ENCODE results near the gene PAMR1. TPM values are rescaled to one million over a fixed set of nuclear protein-coding genes. Genes with fewer than 3 reads are reported as not detected.

Gene PAMR1
- total RNA-seq, 1 donor = 278 TPM

DNA sequence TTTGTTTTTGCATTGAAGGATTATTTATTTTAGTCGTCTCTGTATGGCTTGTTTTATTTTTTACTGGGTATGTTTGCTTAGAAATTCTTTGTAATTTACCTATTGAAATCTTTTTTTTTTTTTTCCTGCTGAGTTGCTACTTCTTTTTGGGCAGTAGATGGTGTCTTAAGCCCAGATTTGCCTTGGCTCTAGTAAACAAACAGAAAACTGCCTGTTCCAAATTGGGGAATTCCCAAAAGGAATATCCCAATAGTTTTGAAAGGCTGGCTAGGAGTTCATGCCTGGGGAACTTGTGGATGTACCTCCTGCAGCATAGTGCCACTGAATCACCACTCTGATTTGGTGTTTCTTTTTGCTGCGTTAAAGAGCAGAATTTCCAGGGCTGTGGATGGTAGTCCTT lies 17.7 kb downstream of the PAMR1 start:
- TF ChIP-seq, protein P1, sequence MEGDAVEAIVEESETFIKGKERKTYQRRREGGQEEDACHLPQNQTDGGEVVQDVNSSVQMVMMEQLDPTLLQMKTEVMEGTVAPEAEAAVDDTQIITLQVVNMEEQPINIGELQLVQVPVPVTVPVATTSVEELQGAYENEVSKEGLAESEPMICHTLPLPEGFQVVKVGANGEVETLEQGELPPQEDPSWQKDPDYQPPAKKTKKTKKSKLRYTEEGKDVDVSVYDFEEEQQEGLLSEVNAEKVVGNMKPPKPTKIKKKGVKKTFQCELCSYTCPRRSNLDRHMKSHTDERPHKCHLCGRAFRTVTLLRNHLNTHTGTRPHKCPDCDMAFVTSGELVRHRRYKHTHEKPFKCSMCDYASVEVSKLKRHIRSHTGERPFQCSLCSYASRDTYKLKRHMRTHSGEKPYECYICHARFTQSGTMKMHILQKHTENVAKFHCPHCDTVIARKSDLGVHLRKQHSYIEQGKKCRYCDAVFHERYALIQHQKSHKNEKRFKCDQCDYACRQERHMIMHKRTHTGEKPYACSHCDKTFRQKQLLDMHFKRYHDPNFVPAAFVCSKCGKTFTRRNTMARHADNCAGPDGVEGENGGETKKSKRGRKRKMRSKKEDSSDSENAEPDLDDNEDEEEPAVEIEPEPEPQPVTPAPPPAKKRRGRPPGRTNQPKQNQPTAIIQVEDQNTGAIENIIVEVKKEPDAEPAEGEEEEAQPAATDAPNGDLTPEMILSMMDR (IDR thresholded peaks at IDR 0.05; ENCODE audit: insufficient read depth, low read length) = no peak
- no peak overlapping the region for H3K4me3 ChIP-seq (ENCODE audit: low read depth, low read length)
- no peak for DNase-seq (ENCODE audit: low read depth)

DNA sequence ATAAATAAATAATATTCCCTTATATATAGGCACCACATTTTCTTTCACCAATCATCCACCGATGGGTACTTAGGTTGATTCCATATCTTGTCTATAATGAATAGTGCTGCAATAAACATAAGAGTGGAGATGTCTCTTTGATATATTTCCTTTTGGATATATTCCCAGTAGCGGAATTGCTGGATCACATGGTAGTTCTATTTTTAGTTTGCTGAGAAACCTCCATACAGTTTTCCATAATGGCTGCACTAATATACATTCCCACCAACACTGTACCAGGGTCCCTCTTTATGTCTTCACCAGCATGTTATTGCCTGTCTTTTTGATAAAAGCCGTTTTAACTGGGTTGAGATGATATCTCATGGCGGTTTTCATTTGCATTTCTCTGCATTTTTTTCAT lies 23.6 kb downstream of the PAMR1 start:
- H3K4me3 ChIP-seq (ENCODE audit: low read depth, low read length) = no peak overlapping the region
- TF ChIP-seq, protein P1 (IDR thresholded peaks at IDR 0.05; ENCODE audit: insufficient read depth, low read length) = no peak
- no peak for DNase-seq (ENCODE audit: low read depth)

DNA sequence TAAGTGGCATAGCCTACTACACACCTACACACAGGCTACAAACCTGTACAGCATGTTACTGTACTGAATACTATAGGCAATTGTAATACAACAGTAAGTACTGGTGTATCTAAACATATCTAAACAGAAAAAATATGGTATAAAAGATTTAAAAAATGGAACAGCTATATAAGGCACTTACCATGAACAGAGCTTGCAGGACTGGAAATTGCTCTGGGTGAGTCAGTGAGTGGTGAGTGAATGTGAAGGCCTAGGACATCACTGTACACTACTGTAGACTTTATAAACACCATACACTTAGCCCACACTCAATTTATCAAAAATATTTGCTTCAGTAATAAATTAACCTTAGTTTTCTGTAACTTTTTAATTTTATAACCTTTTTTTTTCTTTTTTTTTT lies 24.7 kb downstream of the PAMR1 start:
- no peak for DNase-seq (ENCODE audit: low read depth)
- H3K4me3 ChIP-seq (ENCODE audit: low read depth, low read length) = no peak overlapping the region
- TF ChIP-seq, protein P1 (IDR thresholded peaks at IDR 0.05; ENCODE audit: insufficient read depth, low read length) = no peak

DNA sequence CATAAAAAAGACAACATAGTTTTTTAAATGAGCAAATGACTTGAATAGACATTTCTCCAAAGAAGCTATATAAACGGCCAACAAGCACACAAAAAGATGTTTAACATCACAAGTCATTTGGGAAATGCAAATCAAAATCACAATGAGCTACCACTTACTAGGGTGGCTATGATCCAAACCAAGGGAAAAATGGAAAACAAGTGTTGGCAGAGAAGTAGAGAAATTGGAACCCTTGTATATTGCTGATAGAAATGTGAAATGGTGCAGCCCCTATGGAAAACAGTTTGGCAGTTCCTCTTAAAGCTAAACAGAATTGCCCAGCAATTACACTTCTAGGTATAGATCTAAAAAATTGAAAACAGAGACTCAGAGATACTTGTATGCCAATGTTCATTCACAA lies 29.0 kb downstream of the PAMR1 start:
- H3K4me3 ChIP-seq (ENCODE audit: low read depth, low read length) = no peak overlapping the region
- TF ChIP-seq, protein P1 (IDR thresholded peaks at IDR 0.05; ENCODE audit: insufficient read depth, low read length) = no peak
- DNase-seq (ENCODE audit: low read depth) = peak; percentile 27

DNA sequence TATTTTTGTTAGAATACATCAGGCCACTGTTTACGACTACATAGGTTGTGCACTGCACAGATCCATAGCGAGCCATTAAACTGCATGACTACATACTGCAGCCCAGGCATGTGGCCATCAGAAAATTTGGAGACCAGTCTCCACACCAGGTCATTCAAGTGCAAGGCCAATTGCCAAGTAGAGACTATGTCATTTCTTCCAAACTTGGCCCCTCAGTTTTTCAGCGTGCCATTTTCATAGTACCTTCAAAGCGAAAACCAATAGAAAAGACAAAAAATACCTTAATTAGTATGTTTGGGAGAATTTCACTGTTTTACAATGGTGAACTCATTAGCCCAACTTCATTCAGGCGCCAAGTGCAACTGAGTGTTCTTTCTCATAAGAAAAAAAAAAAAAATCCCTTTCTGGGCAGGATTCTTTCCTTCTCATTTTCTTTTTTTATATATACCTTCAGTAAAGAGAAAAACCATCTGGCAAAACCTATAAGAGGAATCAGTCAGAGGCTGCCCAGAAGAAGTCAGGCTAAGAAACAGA lies 30.4 kb downstream of the PAMR1 start:
- H3K4me3 ChIP-seq (ENCODE audit: low read depth, low read length) = no peak overlapping the region
- DNase-seq (ENCODE audit: low read depth) = no peak
- TF ChIP-seq, protein P1 (IDR thresholded peaks at IDR 0.05; ENCODE audit: insufficient read depth, low read length) = no peak

DNA sequence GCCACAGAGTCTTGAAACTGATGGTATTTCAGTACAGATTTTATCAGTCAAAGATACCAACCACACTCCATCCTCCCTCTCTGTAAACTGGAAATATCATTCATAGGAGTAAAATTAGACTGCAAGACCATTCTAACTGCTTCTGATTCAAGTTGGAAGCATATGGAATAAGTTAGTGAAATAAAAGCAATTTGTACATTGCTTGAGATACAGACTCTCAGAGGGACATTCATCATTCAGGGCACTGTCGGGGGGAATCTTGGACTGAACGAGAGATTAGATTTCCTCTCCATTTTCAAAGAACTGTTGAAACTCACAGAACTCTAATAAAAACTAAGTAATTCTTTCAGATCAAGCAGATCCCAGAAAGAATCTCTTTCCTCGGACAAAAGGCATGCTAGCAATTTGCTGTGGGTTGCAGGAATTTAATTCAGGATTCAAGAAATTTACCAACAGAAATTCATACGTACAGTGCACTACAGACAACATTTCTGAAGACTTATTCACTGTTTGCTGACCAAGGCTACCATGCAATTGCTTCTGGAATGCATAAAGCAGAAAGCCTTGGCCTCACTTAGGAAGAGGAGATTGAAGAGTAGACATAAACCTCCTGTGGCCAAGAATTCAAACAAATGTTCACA lies 34.1 kb downstream of the PAMR1 start:
- peak; percentile 95 for DNase-seq (ENCODE audit: low read depth)
- TF ChIP-seq, protein P1 (IDR thresholded peaks at IDR 0.05; ENCODE audit: insufficient read depth, low read length) = no peak
- H3K4me3 ChIP-seq (ENCODE audit: low read depth, low read length) = no peak overlapping the region

DNA sequence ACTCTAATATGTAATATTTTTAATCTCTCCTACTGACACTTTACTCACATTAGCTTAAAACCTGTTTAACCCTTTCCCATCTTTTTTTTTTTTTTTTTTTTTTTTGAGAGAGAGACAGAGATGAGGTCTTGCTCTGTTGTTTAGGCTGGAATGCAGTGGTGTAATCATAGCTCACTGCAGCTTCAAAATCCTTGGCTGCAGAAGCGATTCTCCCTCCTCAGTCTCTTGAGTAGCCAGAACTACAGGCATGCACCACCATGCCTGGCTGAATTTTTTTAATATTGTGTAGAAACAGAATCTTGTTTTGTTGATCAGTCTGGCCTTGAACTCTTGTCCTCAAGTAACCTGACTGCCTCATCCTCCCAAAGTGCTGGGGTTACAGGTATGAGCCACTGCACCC lies 37.3 kb downstream of the PAMR1 start:
- peak; percentile 66 for DNase-seq (ENCODE audit: low read depth)
- H3K4me3 ChIP-seq (ENCODE audit: low read depth, low read length) = no peak overlapping the region
- TF ChIP-seq, protein P1 (IDR thresholded peaks at IDR 0.05; ENCODE audit: insufficient read depth, low read length) = no peak
